Measurements from ENCODE around the gene ZNF738. TPM values are rescaled to one million over a fixed set of nuclear protein-coding genes. Genes with fewer than 3 reads are reported as not detected.

Gene ZNF738
- total RNA-seq, 1 donor from 2014 or later: 0.38 TPM

- no peak for DNase-seq (ENCODE audit: low spot score)
- no peak for ATAC-seq
These were observed 63.4 kb downstream of the ZNF738 start for GRCh38 chr19:21422244-21422643.

- DNase-seq (ENCODE audit: low spot score) (no peak), ATAC-seq (no peak)
These were observed 64.5 kb downstream of the ZNF738 start for GRCh38 chr19:21423057-21424041.

Other genes starting within 250 kb of the ZNF738 start
- gene ZNF431, start 217.0 kb upstream of the ZNF738 start, total RNA-seq: 0.70 TPM
- 1.8 TPM for gene ZNF708, start 29.6 kb upstream of the ZNF738 start, total RNA-seq
- 5.9 TPM for gene ZNF493, start 38.1 kb downstream of the ZNF738 start, total RNA-seq
- 9.2 TPM for gene ZNF429, start 146.6 kb downstream of the ZNF738 start, total RNA-seq